HG03095 (cell line): ENCODE measurements around the gene GALT.

Experiments used
- ATAC-seq: cut with Tn5 transposase; IDR thresholded peaks from one replicate; pipeline ENCODE4 v1.9.1; 2021; ENCODE audit warnings: moderate library complexity; ENCODE audit not compliant: unreplicated experiment

The GALT gene

GRCh38 chr9:34651321-34651720 is 4.8 kb downstream of the GALT start:
- ATAC-seq: no peak

- no peak for ATAC-seq
Observed at GRCh38 chr9:34651876-34652601, 5.6 kb downstream of the GALT start, which contains the start of gene IL11RA. Gene IL11RA (plus strand): TSS chr9:34652185. CDS start chr9:34655218, 3,033 bp downstream.

DNA sequence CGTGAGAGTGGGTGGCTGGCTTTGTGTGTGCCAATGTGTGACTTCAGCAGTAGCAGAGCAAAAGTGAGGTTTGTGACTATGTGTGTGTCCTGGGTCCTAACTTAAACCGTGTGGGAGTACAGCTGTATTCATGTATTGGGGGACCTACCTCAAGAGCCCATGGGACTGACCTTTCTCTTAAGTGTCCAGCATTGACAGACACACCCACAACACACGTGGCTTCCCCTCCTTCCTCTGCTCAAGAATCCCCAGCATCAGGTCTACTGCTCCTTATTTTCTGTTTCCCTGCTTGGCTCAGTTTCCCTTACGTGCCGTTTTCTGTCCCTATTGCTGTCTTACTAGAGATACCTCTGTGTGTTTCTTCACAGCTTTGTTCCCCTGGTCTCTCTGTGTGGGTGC is 6.1 kb downstream of the GALT start:
- no peak for ATAC-seq

GRCh38 chr9:34653151-34654072 is 6.9 kb downstream of the GALT start:
- ATAC-seq: no peak

DNA sequence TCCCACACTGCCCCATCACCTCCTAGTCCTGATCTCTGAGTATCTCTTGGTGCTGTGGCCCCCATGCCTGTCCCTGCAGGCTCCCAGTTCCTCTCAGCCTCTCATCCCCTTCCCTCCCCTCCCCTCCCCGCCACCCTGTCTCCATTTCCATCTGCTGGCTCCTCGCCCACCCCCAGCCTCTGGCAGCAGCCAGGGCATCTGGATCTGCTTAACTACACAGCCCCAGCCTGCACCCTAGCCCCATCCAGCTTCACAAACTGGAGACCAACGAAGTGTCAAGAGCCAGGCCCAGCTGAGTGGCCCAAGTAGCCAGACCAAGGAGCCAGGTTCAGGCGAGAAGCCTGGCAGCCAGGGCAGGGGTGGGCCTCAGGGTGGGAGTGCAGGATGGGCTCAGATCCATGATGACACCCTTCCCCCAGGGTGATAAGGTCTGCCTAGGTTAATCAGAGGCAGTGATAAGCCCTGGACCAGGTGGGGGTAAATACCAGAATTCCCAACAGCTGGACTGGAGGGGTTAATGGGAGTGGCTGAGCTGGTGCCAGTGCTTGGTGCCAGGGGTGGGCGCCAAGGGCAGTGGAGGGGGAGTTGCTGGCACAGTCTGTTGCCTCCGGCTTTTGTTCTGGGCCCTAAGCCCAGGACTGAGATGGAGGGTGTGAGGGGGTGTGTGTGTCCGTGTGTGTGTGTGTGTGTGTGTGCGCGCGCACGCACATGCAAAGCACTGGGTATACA is 8.0 kb downstream of the GALT start:
- no peak for ATAC-seq

- ATAC-seq: no peak
Observed at GRCh38 chr9:34655394-34655793, 8.9 kb downstream of the GALT start.

DNA sequence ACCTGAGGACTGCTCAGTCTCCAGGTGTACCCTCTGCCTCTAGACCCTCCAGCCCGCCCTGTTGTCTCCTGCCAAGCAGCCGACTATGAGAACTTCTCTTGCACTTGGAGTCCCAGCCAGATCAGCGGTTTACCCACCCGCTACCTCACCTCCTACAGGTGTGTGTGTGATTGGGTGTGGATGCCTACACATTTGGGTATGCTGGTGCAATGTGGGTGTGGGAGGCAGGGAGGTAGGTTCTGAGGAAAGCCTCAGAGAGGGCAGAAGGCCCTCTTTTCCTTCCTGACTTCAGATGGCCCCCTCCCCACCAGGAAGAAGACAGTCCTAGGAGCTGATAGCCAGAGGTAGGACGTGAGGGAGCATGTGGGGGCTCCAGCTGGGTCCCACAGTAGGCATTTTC is 10.5 kb downstream of the GALT start:
- no peak for ATAC-seq

DNA sequence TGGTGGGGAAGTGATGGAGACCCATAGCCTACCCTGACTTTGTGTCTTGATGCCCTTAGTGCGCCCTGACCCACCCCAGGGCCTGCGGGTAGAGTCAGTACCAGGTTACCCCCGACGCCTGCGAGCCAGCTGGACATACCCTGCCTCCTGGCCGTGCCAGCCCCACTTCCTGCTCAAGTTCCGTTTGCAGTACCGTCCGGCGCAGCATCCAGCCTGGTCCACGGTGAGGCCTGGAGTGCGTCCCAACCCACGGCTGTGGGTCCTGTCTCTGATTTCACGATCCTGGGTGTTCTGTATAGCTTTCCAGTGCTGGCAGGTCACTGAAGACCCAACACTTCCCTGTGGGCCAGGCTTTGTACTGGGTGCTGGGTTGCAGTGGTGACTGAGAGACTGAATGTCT is 12.0 kb downstream of the GALT start:
- ATAC-seq: no peak

GRCh38 chr9:34659592-34660253 is 13.2 kb downstream of the GALT start:
- no peak for ATAC-seq

GRCh38 chr9:34662526-34663302 is 16.2 kb downstream of the GALT start, which contains the start of gene CCL27:
Gene CCL27 (minus strand): TSS chr9:34662657. CDS start chr9:34662633, 24 bp downstream.
- no peak for ATAC-seq

DNA sequence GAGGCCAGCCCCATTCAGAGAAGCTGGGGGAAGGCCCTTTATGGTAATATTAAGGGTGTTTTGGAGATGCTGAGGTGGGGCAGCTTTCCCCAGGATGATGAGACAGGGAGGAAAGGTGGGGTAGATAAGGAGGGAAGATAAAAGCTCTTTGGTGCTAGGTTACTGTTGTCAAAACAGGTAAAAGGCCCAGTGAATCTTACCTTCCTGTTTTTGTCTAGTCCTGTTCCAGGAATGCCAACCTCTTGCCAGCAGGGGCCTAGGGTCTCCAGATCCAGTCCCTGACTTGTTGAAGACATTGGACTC is 16.8 kb downstream of the GALT start:
- ATAC-seq: no peak

DNA sequence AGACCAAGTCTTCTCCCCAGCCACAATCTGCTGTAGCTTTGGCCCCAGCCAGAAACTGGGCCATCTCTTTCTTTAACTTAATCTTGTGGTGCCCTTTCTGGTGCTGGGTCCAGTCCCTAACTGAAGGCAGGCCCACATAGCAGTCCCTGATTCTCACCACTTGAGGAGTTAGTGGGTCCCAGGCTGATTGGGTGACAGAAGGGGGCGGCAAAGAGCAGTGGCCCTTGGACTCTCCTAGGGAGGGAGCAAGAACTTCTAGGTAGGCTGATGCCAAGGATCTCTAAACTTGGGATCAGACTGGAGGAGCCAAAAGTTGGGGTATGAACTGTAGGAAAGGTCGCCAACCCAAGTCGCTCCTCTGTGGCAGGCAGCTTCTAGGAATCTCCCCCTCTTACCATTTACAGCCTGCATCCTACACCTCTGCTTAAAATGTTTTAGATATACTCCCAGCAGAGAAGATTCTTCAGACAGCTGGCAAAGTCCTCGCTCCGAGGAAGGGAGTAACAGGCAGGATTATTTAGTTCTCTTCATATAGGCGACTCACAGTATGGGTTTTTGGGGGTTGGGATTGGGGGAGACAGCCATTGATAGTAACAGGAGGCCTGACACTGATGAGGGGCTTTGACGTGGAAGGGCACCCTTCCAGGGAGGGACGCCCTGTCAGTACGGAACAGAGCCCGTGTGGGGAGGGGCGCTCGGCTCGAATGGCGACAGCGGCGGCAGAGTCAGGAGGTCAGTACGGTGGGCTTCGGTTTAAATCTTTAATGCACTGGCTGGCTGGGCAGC is 18.0 kb downstream of the GALT start:
- no peak for ATAC-seq

DNA sequence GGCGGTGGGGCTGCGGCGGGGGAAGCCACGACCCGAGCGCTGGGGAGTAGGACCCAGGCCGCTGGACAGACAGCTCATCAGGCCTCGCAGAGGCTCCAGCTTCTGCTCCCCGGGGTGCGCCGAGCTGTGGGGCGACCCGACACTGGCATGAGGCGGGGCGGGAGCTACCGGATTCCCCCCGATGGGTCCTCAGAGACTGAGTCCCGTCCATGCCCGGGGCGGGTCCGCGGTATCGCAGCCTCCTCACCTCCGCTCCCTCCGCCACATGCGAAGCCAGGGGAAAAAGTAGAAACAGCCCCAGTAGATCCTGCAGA is 18.5 kb downstream of the GALT start:
- peak; percentile 16 for ATAC-seq

DNA sequence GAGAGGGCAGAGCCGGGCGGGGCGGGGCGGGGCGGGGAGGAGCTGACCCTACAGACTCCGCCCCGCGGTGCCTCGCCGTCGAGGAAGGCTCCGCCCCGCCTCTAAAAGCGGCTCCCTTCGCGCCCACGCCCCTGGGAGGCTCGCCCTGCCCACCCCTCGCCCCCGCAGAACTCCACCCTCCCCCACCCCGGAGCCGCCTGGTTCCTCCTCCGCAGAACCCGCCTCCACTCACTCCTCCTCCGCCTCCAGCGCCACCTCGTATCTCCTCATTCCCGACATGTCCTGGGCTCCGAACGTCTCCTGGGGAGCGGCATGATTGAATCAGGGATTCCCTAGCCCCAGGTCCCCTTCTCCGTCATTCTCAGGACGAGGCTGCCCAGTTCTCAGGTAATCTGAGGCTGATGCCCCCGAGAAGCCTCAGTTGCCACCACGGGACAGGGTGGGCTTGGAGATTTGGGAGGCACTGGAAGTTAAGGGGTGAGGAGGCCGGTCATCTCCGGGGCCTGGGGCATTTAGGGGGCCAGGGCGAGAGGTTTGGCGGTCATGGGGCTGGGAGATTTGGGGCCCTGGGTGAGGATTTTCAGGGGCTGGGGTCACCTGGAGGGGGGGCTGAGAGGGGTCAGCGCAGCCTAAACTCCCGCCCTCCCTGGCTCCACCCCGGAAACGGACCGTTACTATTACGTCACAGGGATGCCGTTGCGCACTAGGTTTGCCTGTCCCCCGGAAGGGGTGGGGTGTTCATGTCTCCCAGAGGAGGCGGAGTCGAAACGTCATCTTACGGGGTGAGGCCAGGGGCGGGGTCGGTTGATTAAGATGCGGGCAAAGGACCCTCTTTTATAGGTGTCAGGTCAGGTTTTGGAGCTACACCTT is 19.1 kb downstream of the GALT start:
- peak; percentile 79 for ATAC-seq

- no peak for ATAC-seq
Observed at GRCh38 chr9:34669809-34670562, 23.5 kb downstream of the GALT start.

- ATAC-seq: no peak
Observed at GRCh38 chr9:34671307-34671706, 24.8 kb downstream of the GALT start.

- no peak for ATAC-seq
Observed at GRCh38 chr9:34674440-34674839, 28.0 kb downstream of the GALT start.
